ENCODE measurements around the gene USP15. TPM values are rescaled to one million over a fixed set of nuclear protein-coding genes. Genes with fewer than 3 reads are reported as not detected.

USP15 gene
- total and polyA plus RNA-seq, 4 donors = 37.9 to 105 (median 52.5) TPM

Small RNA genes lying within 50 kb of the gene (small RNA-seq; reads per million reads assigned to genes)
- gene RF00017 (ENCODE audit: low replicate concordance) (not detected), gene RNU6-595P (ENCODE audit: low replicate concordance) (not detected)

Other genes with a start within 250 kb of the USP15 start
- gene MON2, start 206.4 kb downstream of the USP15 start, total RNA-seq = 100 to 1,000 TPM in 1 of 2 donors, 10 to 100 TPM in 1; 42.9 to 130 TPM
- gene MON2, start 206.4 kb downstream of the USP15 start, polyA plus RNA-seq (ENCODE audit: insufficient read length in 2 of 2) = 10 to 100 TPM; 45.4 to 46.1 TPM